HG03060 (cell line): Measurements from ENCODE around the gene C22orf31.
"Not testable (repeated sequence)": the region's sequence is repeated elsewhere in the genome, so short reads cannot be mapped to it uniquely, and the experiment has no call there.

Experiments
- ATAC-seq: cut with Tn5 transposase; IDR thresholded peaks from one replicate; pipeline ENCODE4 v1.9.1; 2021; ENCODE audit warnings: low read depth, moderate number of reproducible peaks; ENCODE audit not compliant: unreplicated experiment

Gene C22orf31

GRCh38 chr22:29056472-29056871 lies 5.2 kb downstream of the C22orf31 start:
- no peak for ATAC-seq

- ATAC-seq = no peak
These were observed 6.3 kb downstream of the C22orf31 start for GRCh38 chr22:29055192-29055830.

GRCh38 chr22:29054251-29054767 lies 7.3 kb downstream of the C22orf31 start:
- ATAC-seq = no peak

GRCh38 chr22:29053048-29053702 lies 8.5 kb downstream of the C22orf31 start:
- no peak for ATAC-seq

GRCh38 chr22:29050457-29050856 lies 11.2 kb downstream of the C22orf31 start:
- ATAC-seq = no peak

- ATAC-seq = no peak
These were observed 11.9 kb downstream of the C22orf31 start for GRCh38 chr22:29049655-29050263.

- no peak for ATAC-seq
These were observed 12.6 kb downstream of the C22orf31 start for GRCh38 chr22:29048822-29049654.

GRCh38 chr22:29044657-29045176 lies 16.9 kb downstream of the C22orf31 start:
- ATAC-seq = no peak

- ATAC-seq = no peak
These were observed 17.6 kb downstream of the C22orf31 start for GRCh38 chr22:29043906-29044575.

GRCh38 chr22:29041408-29041807 lies 20.2 kb downstream of the C22orf31 start:
- ATAC-seq = no peak

GRCh38 chr22:29040385-29041275 lies 21.0 kb downstream of the C22orf31 start:
- no peak for ATAC-seq

- ATAC-seq = not testable (repeated sequence)
These were observed 21.9 kb downstream of the C22orf31 start for GRCh38 chr22:29039684-29040083.

- ATAC-seq = no peak
These were observed 22.5 kb downstream of the C22orf31 start for GRCh38 chr22:29039148-29039547.

- ATAC-seq = no peak
These were observed 24.2 kb downstream of the C22orf31 start for GRCh38 chr22:29037340-29037932.

GRCh38 chr22:29032584-29032983 lies 29.0 kb downstream of the C22orf31 start:
- no peak for ATAC-seq

GRCh38 chr22:29032014-29032475 lies 29.6 kb downstream of the C22orf31 start:
- ATAC-seq = no peak

GRCh38 chr22:29031227-29032011 lies 30.2 kb downstream of the C22orf31 start:
- ATAC-seq = no peak
